ENCODE data around the gene DNAL4.
"Not testable (repeated sequence)": the region's sequence is repeated elsewhere in the genome, so short reads cannot be mapped to it uniquely, and the experiment has no call there.

Gene DNAL4

GRCh38 chr22:38826801-38827200 lies 32.9 kb upstream of the DNAL4 start:
- DNase-seq, result no peak

DNA sequence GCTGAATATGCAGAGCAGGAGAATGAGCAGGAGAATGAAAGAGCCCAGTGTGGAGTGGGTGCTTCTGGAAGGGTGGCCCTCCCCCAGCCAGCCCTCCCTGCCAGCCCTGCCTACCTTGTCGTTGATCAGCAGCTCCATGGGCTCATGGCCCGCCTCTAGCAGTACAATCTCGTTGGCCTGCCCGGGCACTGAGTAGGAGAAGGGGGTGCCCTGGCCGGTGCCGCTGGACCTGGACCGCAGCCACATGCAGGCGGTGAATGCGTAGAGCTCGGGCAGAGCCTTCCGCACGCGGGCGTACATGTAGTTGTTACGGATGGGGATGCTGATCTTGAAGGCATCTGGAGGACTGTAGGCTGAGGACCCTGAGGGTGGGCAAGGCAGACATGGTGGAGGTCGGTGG lies 32.4 kb upstream of the DNAL4 start:
- no peak for DNase-seq

DNA sequence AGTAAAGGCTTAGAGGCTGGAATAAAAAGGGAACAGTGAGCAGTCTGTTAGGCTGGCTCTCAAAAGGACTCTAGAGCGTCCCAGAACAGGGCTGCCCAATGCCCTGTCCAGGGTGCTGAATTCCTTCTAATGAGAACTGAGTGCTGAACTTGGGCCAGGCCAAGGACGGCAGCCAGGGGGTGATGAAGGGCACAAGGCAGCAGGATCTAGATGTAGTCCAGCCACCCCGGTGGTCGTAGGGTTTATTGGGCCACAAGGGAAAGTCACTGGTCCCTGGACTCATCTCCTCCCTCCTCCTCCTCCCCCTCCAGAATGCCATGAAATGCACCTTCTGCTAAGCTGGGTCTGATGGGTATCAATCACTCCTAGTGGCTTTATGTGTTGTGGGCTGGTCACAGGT lies 30.6 kb upstream of the DNAL4 start:
- peak; percentile 65 for DNase-seq

- no peak for DNase-seq
Observed at GRCh38 chr22:38823637-38824036, 29.7 kb upstream of the DNAL4 start.

GRCh38 chr22:38823076-38823475 lies 29.1 kb upstream of the DNAL4 start:
- DNase-seq, result no peak

DNA sequence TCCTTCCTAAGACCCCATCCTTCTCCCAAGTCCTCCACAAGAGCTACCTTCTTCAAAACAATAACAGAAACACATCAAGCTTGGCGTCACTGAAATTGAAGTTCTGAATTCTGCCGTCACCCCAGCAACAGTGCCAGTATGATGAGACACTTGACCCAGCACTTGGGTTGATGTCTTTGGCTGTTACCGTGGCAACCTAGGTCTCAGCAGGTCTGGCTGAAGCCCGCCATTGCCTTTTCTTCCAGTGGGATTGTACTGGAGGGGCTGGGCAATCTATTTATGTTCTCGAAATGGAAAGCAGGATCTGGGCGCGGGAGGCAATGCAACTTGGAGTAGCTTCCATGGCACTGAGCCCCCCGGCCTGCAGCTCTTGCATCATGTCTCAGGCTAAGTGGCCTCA lies 26.1 kb upstream of the DNAL4 start:
- no peak for DNase-seq

DNA sequence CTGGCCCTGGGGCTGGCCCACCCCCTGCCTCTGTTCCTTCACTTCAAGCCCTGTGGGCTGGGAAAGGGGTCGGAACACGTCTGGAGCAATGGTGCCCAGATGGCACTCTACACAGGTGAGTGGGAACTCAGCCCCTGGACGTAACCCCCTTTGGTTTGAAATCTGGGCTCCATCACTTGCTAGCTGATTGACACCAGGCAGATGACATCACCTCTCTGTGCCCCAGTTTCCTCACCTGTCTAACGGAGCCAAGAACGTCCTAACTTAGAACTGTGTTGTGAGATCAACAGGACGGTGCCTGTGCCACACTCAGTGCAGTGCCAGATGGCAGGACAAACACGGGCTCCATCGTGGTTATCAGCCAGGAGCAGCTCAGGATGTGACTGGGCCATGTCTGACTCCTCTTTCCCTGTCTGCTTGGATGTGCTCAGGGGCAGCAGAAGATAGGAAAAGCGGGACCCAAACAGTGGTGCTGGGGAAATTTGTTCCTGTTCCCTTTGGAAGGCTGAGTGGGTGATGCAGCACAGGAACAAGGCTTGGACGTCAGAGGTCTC lies 25.5 kb upstream of the DNAL4 start:
- DNase-seq, result no peak

DNA sequence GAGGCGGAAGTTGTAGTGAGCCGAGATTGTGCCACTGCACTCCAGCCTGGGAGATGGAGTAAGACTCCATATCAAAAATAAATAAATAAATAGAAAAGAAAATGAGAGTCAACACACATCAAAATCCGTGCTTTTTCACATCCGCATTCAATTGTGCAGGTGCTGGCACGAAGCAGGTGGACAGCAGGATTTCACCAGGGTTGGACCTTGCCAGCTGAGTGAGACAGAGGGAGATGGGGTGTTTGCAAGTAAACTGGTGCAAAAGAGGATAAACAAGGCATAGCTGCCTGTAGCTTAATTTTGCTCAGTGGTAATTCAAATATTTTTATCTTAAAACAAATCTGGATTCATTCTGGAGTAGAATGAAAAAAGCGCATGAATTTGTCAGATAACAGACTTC lies 23.3 kb upstream of the DNAL4 start:
- DNase-seq, result no peak

- DNase-seq, result no peak
Observed at GRCh38 chr22:38815842-38816241, 21.9 kb upstream of the DNAL4 start.

GRCh38 chr22:38811241-38811640 lies 17.3 kb upstream of the DNAL4 start:
- no peak for DNase-seq

GRCh38 chr22:38805041-38805593 lies 11.2 kb upstream of the DNAL4 start:
- not testable (repeated sequence) for DNase-seq

DNA sequence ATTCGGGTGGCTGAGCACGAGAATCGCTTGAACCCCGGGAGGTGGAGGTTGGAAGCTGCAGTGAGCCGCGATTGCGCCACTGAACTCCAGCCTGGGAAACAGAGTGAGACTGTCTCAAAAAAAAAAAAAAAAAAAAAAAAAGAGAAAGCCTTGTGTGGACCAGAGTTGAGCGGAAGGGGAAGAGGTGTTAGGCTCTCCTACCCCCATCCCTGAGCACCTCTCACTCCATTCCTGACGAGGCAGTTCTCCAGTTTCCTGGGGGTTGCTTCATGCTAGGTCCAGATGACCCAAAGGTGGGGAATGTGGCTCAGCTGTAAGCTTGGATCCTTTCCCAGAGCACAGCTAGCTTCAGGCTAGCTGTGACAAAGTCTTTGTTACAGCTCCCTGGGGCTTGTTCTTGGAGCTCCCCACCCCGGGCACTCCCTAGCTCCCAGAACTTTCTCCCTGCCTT lies 8.8 kb upstream of the DNAL4 start:
- no peak for DNase-seq

GRCh38 chr22:38799265-38800002 lies 5.5 kb upstream of the DNAL4 start:
- no peak for DNase-seq

- no peak for DNase-seq
Observed at GRCh38 chr22:38798496-38798895, 4.6 kb upstream of the DNAL4 start.

GRCh38 chr22:38796262-38796957 lies 2.5 kb upstream of the DNAL4 start:
- no peak for DNase-seq

DNA sequence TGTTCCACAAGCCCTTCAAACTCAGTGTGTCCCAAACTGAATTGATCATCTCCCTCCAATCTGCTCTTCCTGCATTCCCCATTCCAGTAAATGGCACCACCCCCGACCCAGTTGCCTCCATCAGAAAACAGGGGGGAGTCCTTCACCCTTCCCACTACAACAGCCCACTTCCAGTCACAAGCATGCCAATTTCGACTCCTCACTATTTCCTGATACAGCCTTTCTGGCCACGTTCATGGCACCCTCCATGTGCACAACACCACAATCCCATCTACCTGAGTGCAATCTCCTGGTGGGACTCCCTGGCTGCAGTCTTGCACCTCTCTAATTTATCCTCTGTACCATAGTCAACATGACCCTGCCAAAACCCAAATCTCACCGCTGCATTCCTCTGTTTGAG lies 1.6 kb upstream of the DNAL4 start:
- no peak for DNase-seq

DNA sequence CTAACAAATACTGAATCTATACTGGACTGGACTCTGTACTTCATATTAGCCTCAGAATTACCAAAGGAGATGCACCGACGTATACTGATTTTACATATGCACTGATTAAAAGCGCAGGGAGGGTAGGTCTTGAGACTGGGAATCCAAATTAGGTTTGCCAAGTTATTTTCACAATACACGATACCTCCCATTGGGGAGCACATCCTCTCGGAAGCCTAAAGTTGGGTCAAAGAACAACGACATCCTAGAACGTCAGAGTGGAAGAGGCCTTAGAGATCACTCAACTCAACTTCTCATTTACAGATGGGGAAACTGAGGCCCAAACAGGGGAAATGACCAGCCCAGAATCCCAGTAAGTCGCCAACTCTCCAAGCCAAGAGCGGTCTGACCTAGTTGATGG lies 626 bp downstream of the DNAL4 start:
- DNase-seq, result peak; percentile 17

GRCh38 chr22:38792833-38793232 lies 1.1 kb downstream of the DNAL4 start:
- DNase-seq, result no peak

GRCh38 chr22:38789606-38790005 lies 4.3 kb downstream of the DNAL4 start:
- no peak for DNase-seq

- DNase-seq, result no peak
Observed at GRCh38 chr22:38788846-38789245, 5.1 kb downstream of the DNAL4 start.

DNA sequence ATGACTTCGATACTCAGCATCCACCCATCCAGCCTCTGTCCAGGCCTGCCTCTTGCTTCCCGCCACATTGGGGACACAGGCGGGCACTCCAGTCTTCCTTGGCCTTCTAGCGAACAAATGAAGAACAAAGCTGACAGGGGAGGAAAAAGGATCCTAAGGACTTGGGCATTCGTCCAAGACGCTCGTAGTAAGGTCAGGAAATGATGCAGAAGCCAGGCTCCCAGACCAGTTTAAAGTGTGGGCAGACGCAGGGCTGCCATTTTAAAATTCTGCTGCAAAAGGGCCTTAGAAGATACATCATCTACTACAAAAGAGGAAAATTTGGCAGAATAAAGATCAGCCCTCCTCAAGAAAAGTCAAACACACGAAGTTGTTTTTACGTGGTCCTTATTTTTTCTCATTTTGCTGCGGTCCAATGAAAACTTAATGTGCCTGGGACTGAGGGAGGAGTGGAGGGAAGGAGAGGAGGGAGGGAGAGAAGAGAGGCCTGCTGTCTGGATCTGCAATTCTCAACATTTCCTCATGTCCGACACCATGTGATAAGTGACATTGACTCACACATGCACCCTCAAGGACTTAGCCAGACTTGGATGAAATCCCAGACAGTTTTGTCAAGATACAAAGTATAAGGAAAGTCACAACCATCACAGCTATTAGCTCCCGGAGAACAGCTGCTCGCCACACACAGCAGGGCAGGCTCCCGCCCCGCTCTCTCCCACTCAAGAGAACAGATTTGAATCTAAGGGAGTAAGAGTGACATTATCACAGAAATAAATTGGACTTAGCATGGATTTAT lies 5.7 kb downstream of the DNAL4 start:
- no peak for DNase-seq

- no peak for DNase-seq
Observed at GRCh38 chr22:38786631-38787030, 7.3 kb downstream of the DNAL4 start.

- no peak for DNase-seq
Observed at GRCh38 chr22:38784856-38785255, 9.1 kb downstream of the DNAL4 start.

Measured in retina (tissue), 1 donor.